Loucy (cell line): ENCODE data around the gene FGF14.

Experiments used
- H2AFZ ChIP-seq: fragments of 200-600 bp; sonication (generic); 2 replicates; pipeline ENCODE4 v1.6.0; 2016; ENCODE audit warnings: antibody characterized with exemption, mild to moderate bottlenecking, low read length, moderate library complexity
- H3F3A ChIP-seq: fragments of 200-600 bp; 2 replicates; pipeline ENCODE4 v1.6.0; 2016; ENCODE audit warnings: antibody characterized with exemption, low read depth, mild to moderate bottlenecking
- H3K27me3 ChIP-seq: fragments of 200-600 bp; sonication (generic); 2 replicates; pipeline ENCODE4 v1.6.1; 2014; ENCODE audit warnings: low read length, mild to moderate bottlenecking; ENCODE audit not compliant: insufficient read depth, poor library complexity, severe bottlenecking
- H3K36me3 ChIP-seq: fragments of 200-600 bp; sonication (generic); 2 replicates; pipeline ENCODE4 v1.6.1; 2016; ENCODE audit warnings: low read length; ENCODE audit not compliant: insufficient read depth
- H3K4me1 ChIP-seq: fragments of 200-600 bp; sonication (generic); 2 replicates; pipeline ENCODE4 v1.5.1; 2014; ENCODE audit warnings: low read length, mild to moderate bottlenecking; ENCODE audit not compliant: insufficient read depth, poor library complexity, severe bottlenecking
- H3K4me2 ChIP-seq: fragments of 200-600 bp; sonication (generic); 2 replicates; pipeline ENCODE4 v1.6.0; 2014; ENCODE audit warnings: antibody characterized with exemption, low read length, low read depth, mild to moderate bottlenecking; ENCODE audit not compliant: poor library complexity, severe bottlenecking
- H3K4me3 ChIP-seq: fragments of 200-600 bp; sonication (generic); 2 replicates; pipeline ENCODE4 v1.5.1; 2014; ENCODE audit warnings: low read length, mild to moderate bottlenecking, mixed read lengths; ENCODE audit not compliant: poor library complexity, severe bottlenecking
- H3K79me2 ChIP-seq: fragments of 200-600 bp; sonication (generic); 2 replicates; pipeline ENCODE4 v1.6.1; 2014; ENCODE audit warnings: low read length; ENCODE audit not compliant: insufficient read depth
- H3K9ac ChIP-seq: fragments of 200-600 bp; sonication (generic); 2 replicates; pipeline ENCODE4 v1.6.0; 2014; ENCODE audit warnings: mild to moderate bottlenecking, low read depth, low read length, moderate library complexity; ENCODE audit not compliant: poor library complexity, severe bottlenecking
- H3K9me2 ChIP-seq: fragments of 200-600 bp; sonication (generic); replicated peaks from 2 replicates; pipeline ENCODE4 v1.6.1; 2016; ENCODE audit warnings: low read depth, low read length, mixed read lengths
- H3K9me3 ChIP-seq: fragments of 200-600 bp; sonication (generic); 2 replicates; pipeline ENCODE4 v1.6.1; 2014; ENCODE audit warnings: mild to moderate bottlenecking, antibody characterized with exemption, low read length, low read depth; ENCODE audit not compliant: insufficient read depth
- H4K20me1 ChIP-seq: fragments of 200-600 bp; sonication (generic); 2 replicates; pipeline ENCODE4 v1.6.0; 2014; ENCODE audit warnings: antibody characterized with exemption, low read length, mild to moderate bottlenecking; ENCODE audit not compliant: insufficient read depth, poor library complexity, severe bottlenecking
- CTCF ChIP-seq: fragments of 200-600 bp; sonication (generic); conservative IDR thresholded peaks from 2 replicates; pipeline ENCODE4 v1.5.1; 2014; ENCODE audit warnings: mild to moderate bottlenecking, antibody characterized with exemption, low read length
- EZH2phosphoT487 ChIP-seq: fragments of 200-600 bp; IDR thresholded peaks from 2 replicates; pipeline ENCODE4 v1.6.1; 2018; ENCODE audit warnings: antibody characterized with exemption, mild to moderate bottlenecking, moderate library complexity, borderline replicate concordance

The FGF14 gene

GRCh38 chr13:102440259-102440936 is 38.5 kb upstream of the FGF14 start:
- Histone ChIP-seq H3K27me3 (no peaks in the 10 kb centered on the region), H4K20me1 (no peaks in the 10 kb centered on the region), H3K79me2 (no peaks in the 10 kb centered on the region), H3K9me3 (no peaks in the 10 kb centered on the region; the same call in 1 of the 2 replicates), H3K4me3 (no peak overlapping the region), H3K4me1 (no peaks in the 10 kb centered on the region), H3K36me3 (no peaks in the 10 kb centered on the region), H3K9ac (no peak overlapping the region), H3K9me2 (no peaks in the 10 kb centered on the region), H3F3A (no peaks in the 10 kb centered on the region), H3K4me2 (no peak overlapping the region), H2AFZ (no peak overlapping the region)
- no peak for TF ChIP-seq EZH2phosphoT487

GRCh38 chr13:102422690-102423089 is 20.8 kb upstream of the FGF14 start:
- TF ChIP-seq CTCF, result no peak
- no peak for TF ChIP-seq EZH2phosphoT487
- Histone ChIP-seq H3K4me3 (no peak overlapping the region), H3K9ac (no peak overlapping the region), H3K9me3 (no peaks in the 10 kb centered on the region), H4K20me1 (no peaks in the 10 kb centered on the region), H2AFZ (no peak overlapping the region), H3F3A (no peaks in the 10 kb centered on the region), H3K4me1 (no peaks in the 10 kb centered on the region), H3K27me3 (no peaks in the 10 kb centered on the region), H3K36me3 (no peaks in the 10 kb centered on the region), H3K4me2 (no peak overlapping the region), H3K79me2 (no peaks in the 10 kb centered on the region), H3K9me2 (no peaks in the 10 kb centered on the region)

- Histone ChIP-seq H3K9me2 (no peaks in the 10 kb centered on the region), H3F3A (no peaks in the 10 kb centered on the region), H3K4me1 (no peaks in the 10 kb centered on the region), H3K27me3 (no peaks in the 10 kb centered on the region), H3K9ac (no peak overlapping the region), H2AFZ (no peak overlapping the region), H3K4me2 (no peak overlapping the region), H3K9me3 (0 out of 2 replicates have a peak, but pooled peaks cover 2% of the 10 kb centered on the region), H4K20me1 (peaks cover 2% of the 10 kb centered on the region), H3K79me2 (no peaks in the 10 kb centered on the region), H3K4me3 (no peak overlapping the region), H3K36me3 (no peaks in the 10 kb centered on the region)
- TF ChIP-seq EZH2phosphoT487, result no peak
- TF ChIP-seq CTCF, result no peak
These were observed 3.8 kb upstream of the FGF14 start for GRCh38 chr13:102405499-102406100.
